Epithelial cell of proximal tubule (primary cell): Measurements from ENCODE around the gene SEPTIN1. TPM values are rescaled to one million over a fixed set of nuclear protein-coding genes. Genes with fewer than 3 reads are reported as not detected.
A peak's percentile ranks its signal among the peaks of the same experiment; 100 is the strongest.

Experiments
- DNase-seq: peaks from one replicate; pipeline ENCODE4 v3.0.0-alpha.2; 2011; ENCODE audit warnings: low read depth
- H3K4me3 ChIP-seq: 2 replicates; pipeline ENCODE4 v1.5.1; 2011; ENCODE audit warnings: low read depth, mild to moderate bottlenecking, low read length
- total RNA-seq: library from RNA; depleted of rRNA; stranded (reverse); fragments of >200 nt; gene quantifications from 2 replicates; pipeline ENCODE4 v1.2.3, GENCODE V29; 2015
- TF ChIP-seq, protein P1 (sequence below): conservative IDR thresholded peaks from 2 replicates; pipeline ENCODE4 v1.5.1; 2012; ENCODE audit warnings: low read depth, mild to moderate bottlenecking, low read length

Gene SEPTIN1
- total RNA-seq, 1 donor from 2014 or later = 0.23 TPM

DNA sequence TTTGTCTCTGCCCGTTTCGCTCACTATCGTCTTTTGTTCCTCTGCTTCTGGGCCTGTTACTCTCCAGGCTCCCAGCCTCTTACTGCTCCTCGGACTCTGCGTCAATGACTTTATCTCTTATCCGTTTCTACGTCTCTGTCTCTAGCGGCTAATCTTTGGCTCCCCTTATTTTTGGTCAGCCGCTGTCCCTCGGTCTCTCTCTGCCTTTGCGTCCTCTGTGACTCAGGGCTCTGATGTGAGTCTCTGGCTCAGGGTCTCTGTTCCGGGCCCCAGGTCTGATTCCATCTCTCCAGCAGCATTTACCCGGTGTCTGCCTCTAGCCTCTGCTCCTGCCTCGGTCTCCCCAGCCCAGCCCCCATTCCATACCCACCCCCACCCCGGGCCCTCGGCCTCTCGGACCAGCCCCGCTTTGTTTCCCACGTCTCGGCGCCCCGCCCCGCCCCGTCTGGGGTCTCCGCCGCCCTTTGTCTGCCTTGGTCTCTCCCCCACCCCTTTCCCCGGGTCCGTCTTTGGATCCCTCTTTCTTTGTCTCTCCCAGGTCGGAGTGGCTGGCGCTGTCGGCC lies 12.3 kb upstream of the SEPTIN1 start:
- TF ChIP-seq, protein P1, sequence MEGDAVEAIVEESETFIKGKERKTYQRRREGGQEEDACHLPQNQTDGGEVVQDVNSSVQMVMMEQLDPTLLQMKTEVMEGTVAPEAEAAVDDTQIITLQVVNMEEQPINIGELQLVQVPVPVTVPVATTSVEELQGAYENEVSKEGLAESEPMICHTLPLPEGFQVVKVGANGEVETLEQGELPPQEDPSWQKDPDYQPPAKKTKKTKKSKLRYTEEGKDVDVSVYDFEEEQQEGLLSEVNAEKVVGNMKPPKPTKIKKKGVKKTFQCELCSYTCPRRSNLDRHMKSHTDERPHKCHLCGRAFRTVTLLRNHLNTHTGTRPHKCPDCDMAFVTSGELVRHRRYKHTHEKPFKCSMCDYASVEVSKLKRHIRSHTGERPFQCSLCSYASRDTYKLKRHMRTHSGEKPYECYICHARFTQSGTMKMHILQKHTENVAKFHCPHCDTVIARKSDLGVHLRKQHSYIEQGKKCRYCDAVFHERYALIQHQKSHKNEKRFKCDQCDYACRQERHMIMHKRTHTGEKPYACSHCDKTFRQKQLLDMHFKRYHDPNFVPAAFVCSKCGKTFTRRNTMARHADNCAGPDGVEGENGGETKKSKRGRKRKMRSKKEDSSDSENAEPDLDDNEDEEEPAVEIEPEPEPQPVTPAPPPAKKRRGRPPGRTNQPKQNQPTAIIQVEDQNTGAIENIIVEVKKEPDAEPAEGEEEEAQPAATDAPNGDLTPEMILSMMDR = no peak
- peak overlapping the region; percentile 90 for H3K4me3 ChIP-seq
- DNase-seq = no peak

DNA sequence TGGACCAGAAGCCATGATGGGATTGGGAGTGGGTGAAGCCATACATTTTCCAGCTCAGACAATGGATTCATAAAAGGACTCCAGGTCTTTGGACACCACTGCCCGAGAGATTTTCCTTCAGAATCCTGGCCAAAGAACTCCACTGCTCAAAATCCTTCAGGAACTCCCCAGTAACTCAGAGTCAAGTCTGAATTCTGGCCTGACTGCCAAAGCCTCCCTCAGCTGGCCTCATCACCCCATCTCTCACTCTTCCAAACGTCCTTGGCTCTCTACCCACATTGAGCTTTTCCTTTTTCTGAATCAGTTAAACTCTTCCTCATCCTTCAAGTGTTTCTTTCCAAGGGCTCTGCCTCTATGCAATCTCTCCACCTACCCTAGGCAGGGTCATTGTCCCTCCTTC lies 1.2 kb upstream of the SEPTIN1 start:
- DNase-seq = no peak
- H3K4me3 ChIP-seq = no peak overlapping the region
- TF ChIP-seq, protein P1 = no peak

GRCh38 chr16:30381291-30382041 lies 895 bp downstream of the SEPTIN1 start:
- no peak for DNase-seq
- no peak overlapping the region for H3K4me3 ChIP-seq
- TF ChIP-seq, protein P1 = no peak

- DNase-seq = no peak
- no peak overlapping the region for H3K4me3 ChIP-seq
- TF ChIP-seq, protein P1 = no peak
These were observed 1.6 kb downstream of the SEPTIN1 start for GRCh38 chr16:30380803-30381208.

DNA sequence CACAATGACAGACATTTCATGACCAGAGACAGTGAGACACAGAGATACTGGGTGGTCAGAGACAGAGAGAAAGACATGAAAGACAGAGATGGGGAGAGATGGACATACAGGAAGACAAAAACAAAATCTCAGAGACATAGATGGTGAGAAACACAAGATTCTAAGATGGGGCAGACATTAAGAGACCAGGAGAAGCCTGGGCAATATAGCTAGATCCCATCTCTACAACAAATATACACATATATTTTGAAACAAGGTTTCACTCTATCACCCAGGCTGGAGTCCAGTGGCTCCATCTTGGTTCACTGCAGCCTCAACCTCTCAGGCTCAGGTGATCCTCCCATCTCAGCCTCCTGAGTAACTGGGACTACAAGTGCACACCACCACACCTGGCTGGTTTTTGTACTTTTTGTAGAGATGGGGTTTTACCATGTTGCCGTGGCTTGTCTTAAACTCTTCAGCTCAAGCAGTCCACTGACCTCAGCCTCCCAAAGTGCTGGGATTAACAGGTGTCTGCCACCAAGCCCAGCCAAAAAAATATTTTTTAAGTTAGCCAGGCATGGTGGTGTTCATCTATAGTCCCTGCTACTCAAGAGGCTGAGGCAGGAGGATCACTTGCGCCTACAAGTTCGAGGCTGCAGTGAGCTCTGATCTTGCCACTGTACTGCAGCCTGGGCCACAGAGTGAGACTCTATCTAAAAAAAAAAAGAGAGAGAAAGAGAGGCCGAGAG lies 2.1 kb downstream of the SEPTIN1 start:
- TF ChIP-seq, protein P1 = no peak
- DNase-seq = no peak
- H3K4me3 ChIP-seq = no peak overlapping the region

- no peak for DNase-seq
- TF ChIP-seq, protein P1 = no peak
These were observed 3.1 kb downstream of the SEPTIN1 start for GRCh38 chr16:30379158-30379783.

More at GRCh38 chr16:30379158-30379783, 3.1 kb downstream of the SEPTIN1 start:
- H3K4me3 ChIP-seq = peak overlapping the region; percentile 80
